GF-D8 (cell line): ENCODE data around the gene GRIK4.

Source experiments
- DNase-seq: peaks from one replicate; lab custom pipeline; 2025; lab: John Stamatoyannopoulos, UW

The GRIK4 gene

GRCh38 chr11:120547811-120548681 lies 36.5 kb downstream of the GRIK4 start:
- DNase-seq, result no peak

GRCh38 chr11:120548682-120549209 lies 37.2 kb downstream of the GRIK4 start:
- no peak for DNase-seq

DNA sequence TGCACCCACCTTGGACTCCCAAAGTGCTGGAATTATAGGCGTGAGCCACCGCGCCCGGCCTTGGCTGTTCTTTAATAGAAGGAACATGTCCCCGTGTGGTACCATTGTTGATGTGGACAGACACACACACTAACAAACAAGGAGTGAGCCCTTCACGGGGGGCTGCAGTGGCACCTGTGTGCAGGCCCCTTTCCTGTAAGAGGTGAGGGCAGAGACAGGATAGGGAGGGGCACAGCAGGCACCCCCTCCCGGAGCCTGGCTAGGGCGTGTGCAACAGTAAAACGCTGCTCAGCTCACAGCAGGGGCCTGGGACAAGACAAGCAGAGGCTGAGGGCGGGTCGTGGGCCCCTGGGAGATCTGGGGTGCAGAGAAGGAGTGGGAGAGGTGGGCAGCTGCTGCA lies 37.8 kb downstream of the GRIK4 start:
- no peak for DNase-seq

DNA sequence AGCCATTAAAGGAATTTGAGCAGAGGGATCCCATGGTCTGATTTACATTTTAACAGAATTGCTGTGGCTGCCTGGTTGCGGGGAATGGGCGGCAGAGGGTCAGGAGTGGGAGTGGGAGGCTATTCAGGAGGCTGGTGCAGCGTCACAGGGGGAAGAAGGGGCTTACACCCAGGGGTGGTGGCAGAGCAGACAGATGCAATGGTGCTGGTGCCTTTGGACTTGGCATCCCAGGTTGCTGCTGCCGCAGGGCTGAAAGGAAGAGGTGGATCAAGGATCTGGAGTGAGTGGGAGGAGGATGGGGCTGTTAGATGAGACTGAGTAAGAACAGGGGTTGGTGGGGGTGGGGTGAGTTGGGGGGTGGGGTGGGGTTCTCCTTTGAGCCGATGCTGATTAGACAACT lies 38.5 kb downstream of the GRIK4 start:
- DNase-seq, result no peak

- no peak for DNase-seq
These were observed 39.6 kb downstream of the GRIK4 start for GRCh38 chr11:120551191-120551590.

DNA sequence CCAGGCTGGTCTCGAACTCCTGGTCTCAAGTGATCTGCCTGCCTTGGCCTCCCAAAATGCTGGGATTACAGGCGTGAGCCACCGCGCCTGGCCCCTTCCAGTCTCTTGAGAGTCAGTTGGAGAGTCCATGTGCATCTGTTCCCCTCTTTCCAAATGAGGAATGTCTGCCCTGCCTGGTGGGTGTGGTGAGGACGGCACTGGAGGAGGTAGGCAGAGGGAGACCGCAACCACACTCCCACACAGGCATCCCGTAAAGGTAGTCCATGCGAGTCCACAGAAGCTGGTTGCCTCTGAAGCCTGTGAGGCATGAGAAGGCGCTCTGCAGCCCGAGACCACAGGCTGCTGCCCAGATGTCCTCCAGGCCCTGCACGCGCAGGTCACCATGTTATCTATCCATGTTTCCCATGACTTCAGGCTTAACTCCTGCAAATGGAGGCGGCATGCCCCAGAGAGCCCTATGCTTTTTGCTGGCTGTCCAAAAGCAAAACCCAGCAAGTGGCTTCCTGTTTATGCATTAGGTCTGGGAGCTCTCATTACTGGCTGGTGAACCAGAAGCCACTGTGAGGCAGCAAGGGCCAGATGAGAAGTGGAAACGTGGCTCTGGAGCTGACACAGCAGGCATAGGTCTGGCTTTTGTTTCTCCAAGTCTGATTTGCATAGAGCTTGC lies 43.4 kb downstream of the GRIK4 start:
- no peak for DNase-seq

GRCh38 chr11:120555433-120555773 lies 43.9 kb downstream of the GRIK4 start:
- DNase-seq, result no peak

DNA sequence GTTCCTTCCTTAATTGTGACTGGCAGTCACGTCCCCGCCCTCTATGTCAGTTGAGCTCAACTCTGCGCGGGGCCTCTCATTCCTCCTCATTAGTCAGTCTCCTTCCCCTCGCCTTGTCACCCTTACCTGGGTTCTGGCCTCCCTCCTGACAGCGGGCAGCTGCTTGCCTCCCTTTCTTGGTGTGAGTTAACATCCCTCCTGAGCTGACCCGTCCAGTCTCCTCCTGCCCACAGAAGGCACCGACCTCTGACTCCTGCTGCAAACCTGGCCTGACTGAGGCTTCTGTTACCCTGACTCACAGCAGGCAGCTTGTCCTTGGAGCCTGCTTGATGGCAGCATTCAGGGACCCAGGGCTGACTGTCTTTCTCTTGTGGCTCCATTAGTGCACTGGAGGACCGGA lies 45.2 kb downstream of the GRIK4 start:
- no peak for DNase-seq

DNA sequence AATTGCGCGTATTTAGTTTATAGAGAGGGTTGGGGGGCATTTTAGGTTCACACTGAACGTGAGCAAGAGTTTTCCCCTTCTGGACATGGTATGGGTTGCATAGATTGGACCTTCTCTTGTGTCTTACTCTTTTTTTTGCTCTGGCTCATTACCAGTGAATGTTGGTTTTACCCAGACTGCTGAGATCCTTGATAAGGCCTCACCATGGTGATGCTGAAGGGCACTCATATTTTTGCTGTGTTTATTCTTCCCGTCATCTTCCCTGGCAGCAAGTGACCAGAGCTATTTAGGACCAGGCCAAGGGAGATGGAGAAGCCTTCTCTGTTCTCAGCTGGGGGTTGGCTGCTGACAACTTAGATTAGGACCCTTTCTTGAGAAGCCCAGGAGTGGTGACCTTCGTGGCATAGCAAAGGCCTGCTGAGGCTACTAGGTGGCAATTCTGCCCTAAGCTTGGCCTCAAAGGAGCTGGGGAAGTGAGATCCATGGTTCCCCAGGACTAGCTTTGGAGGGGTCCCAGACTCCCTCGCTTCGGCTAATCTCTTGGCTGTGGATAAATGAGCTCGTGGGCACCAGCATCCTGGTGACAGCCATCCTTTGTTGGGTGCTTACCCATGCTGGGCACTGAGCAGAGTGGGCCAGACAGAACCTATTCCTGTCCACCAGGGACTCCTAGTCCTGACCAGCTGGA lies 47.3 kb downstream of the GRIK4 start:
- no peak for DNase-seq

DNA sequence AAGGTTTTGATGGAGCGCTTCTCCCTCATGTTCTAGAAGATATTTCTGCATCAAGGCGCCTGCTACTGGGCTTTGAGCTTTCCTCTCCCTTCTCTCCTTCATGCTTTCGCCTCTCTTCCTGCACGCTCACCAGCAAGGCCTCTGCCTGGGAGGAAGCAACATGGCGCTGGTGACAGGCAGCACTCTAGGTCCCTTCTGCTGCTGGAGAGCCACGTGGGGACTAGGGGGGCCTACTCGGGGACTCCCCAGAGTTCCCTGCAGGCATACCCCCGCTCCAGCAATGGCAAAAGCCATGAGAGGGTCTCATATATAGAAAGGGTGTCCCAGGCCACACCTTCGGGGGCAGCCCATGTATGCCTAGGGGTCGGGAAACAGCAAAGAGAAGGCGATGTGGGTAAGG lies 49.7 kb downstream of the GRIK4 start:
- DNase-seq, result no peak

- no peak for DNase-seq
These were observed 51.4 kb downstream of the GRIK4 start for GRCh38 chr11:120562806-120563425.

- DNase-seq, result no peak
These were observed 52.4 kb downstream of the GRIK4 start for GRCh38 chr11:120563703-120564572.

DNA sequence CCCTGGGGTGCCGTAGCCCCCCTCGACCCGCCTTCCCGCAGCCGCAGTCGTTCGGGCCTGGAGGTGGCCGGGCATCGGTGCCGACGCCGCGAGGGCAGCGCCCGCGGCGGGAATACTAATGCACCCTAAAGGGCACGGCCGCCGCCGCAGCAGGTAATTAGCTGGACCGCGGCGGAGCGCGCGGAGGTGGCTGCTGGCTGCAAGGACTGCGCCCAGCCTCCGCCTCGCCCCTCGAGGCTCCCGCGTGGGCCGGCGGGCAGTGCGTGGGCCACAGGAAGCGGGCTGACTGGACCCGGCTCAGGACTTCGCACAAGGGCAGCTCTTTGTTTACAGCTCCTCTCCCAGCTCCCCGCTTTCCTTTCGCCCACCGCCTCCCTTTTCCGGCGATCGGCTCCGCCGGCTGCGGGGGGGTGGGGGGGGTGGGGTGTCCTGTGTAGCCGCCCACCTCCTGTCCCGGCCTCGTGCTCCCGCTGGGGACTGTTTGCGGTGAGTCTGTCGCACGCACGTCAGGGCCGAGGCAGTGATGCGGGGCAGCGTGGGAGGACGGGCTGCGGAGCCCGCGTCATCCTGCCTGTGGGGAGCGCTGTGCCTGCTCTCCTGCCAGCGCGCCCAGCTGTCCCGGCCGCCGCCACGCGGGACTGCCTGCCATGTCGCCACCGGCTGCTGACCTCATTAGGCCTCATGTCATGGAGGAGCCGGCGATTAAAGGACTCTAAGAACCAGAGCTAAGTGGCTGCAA lies 53.2 kb downstream of the GRIK4 start:
- no peak for DNase-seq

DNA sequence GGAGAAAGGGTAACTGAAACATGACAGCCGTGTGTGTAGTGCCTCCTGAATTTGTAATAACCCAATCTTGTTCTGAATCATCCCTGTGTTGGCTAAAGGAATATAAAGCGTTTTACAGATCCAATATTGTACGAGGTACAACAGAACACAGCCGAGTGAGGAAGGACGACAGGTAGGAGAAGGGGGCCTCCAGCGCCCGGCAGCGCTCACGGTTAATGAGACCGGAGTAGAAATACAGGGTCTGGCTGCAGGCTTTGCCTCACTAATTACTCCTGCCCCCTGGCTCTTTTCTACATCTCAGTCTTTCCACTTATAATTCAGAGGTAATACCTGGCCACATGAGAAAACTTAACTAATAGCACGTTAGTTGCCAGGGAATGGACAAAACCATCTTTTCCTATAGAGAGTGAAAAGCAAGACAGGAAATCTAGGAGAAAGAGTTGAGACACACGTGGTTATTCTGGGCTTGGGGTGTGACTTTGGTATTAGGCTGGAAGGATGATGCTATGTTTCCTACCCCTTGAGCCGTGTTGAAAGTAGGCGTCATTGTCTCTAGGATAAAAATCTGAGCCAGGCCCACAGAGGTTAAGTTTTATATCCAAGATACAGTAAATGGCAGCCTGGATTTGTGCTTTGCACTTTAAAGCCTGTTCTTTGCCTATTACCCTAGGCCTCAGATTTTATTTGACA lies 54.1 kb downstream of the GRIK4 start:
- DNase-seq, result no peak

DNA sequence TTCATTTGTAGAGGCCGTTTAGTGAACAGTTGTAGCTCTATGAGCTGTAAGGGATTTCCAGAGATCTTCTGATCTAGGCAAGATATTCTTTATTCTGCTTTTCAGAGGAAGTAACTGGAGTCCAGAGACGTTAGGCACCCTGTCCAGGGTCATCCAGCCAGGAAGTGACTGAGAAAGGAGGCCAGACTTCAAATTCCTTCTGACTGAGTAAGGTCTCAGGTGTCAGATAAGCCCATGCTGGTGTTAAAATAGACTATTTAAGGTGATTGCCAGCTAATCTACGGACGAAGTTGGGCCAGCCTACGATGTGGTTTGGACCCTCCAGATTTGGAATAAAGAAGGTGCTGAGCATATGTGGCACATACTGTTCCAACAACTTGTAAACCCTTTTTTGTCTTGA lies 54.6 kb downstream of the GRIK4 start:
- no peak for DNase-seq

GRCh38 chr11:120568572-120569307 lies 57.2 kb downstream of the GRIK4 start:
- DNase-seq, result no peak

- no peak for DNase-seq
These were observed 58.3 kb downstream of the GRIK4 start for GRCh38 chr11:120569861-120570260.

GRCh38 chr11:120571476-120571875 lies 59.9 kb downstream of the GRIK4 start:
- no peak for DNase-seq

GRCh38 chr11:120573756-120574354 lies 62.3 kb downstream of the GRIK4 start:
- no peak for DNase-seq
